Heart left ventricle (tissue), 16 donors: Measurements from ENCODE around the gene STIM2. TPM values are rescaled to one million over a fixed set of nuclear protein-coding genes. Genes with fewer than 3 reads are reported as not detected.

ENCODE experiments used
- ATAC-seq, 4 donors: fragments of 200-7000 bp; cut with Tn5 transposase; one replicate each; pipeline ENCODE4 v1.9.1; 2020 to 2022; ENCODE audit warnings: moderate library complexity in 4 of 4, mild to moderate bottlenecking in 3 of 4, moderate number of reproducible peaks in 1 of 4
- DNase-seq, 5 donors: peaks; one replicate each; pipeline ENCODE4 v3.0.0-alpha.2; 2020
- H3K27ac ChIP-seq, 12 donors: fragments of 200-600 bp; sonication (generic) in 4 of 12; one replicate each; pipeline versions ENCODE4 v1.5.0 to v1.8.0; 2016 to 2022; ENCODE audit warnings: mild to moderate bottlenecking in 2 of 12
- H3K27me3 ChIP-seq, 9 donors: fragments of 200-600 bp; sonication (generic) in 2 of 9; one replicate each; pipeline versions ENCODE4 v1.5.1 to v1.8.0; 2016 to 2022; ENCODE audit warnings: mild to moderate bottlenecking in 3 of 9
- H3K36me3 ChIP-seq, 9 donors: fragments of 200-600 bp; sonication (generic) in 2 of 9; one replicate each; pipeline versions ENCODE4 v1.5.0 to v1.8.0; 2018 to 2022; ENCODE audit warnings: mild to moderate bottlenecking in 2 of 9
- H3K4me1 ChIP-seq, 12 donors: fragments of 200-600 bp; sonication (generic) in 4 of 12; one replicate each; pipeline versions ENCODE4 v1.5.0 to v1.8.0; 2016 to 2022; ENCODE audit warnings: mild to moderate bottlenecking in 3 of 12
- H3K4me3 ChIP-seq, 12 donors: fragments of 200-600 bp; sonication (generic) in 4 of 12; one replicate each; pipeline versions ENCODE4 v1.5.0 to v1.8.0; 2017 to 2022; ENCODE audit warnings: mild to moderate bottlenecking in 9 of 12, moderate library complexity in 4 of 12
- H3K9me3 ChIP-seq, 12 donors: fragments of 200-600 bp; sonication (generic) in 4 of 12; one replicate each; pipeline versions ENCODE4 v1.5.0 to v1.8.0; 2016 to 2022; ENCODE audit warnings: mild to moderate bottlenecking in 1 of 12
- POLR2A ChIP-seq, 2 donors: fragments of 450-650 bp; IDR thresholded peaks; one replicate each; pipeline ENCODE4 v1.6.1; 2017; ENCODE audit warnings: antibody characterized with exemption in 2 of 2, mild to moderate bottlenecking in 2 of 2, moderate library complexity in 2 of 2
- WGBS, 4 donors: extraction: QIAGEN DNeasy Blood & Tissue Kit in 2 of 4; methylation state at CpG; one replicate each; pipeline versions ENCODE4 v1.1.5 to v1.1.7; 2013 to 2018; 5-methylcytosine and 5-hydroxymethylcytosine counted together
- intact Hi-C, 10 donors: fragments of 100-400 bp; cut with DNase I; formaldehyde crosslinking; loops; one replicate each; pipeline versions ENCODE4 v1.11.1 to v1.14.2; 2022
- polyA plus RNA-seq, 2 donors: library from polyadenylated mRNA; stranded (reverse); fragments of 200-250 nt; gene quantifications; one replicate each; pipeline ENCODE4 v1.2.3, GENCODE V29; 2013
- total RNA-seq, 9 donors: library from RNA; depleted of rRNA in 2 of 9; stranded (reverse); fragments of >200 nt in 2 of 9; fragmentation: NEBNext Ultra II Directional in 3 of 9; extraction: Animal tissue kit (Norgen Biotek cat#: 25700) in 3 of 9; gene quantifications; one replicate each; pipeline versions ENCODE4 v1.1.0 to v1.2.4, GENCODE V29; 2016 to 2023
- TF ChIP-seq, protein P1 (sequence below), 12 donors: fragments of 200-600 bp; sonication (generic) in 4 of 12; IDR thresholded peaks; one replicate each; pipeline versions ENCODE4 v1.5.0 to v1.8.0; 2018 to 2022; ENCODE audit warnings: antibody characterized with exemption in 12 of 12, mild to moderate bottlenecking in 5 of 12
- donor health status: ischemic (EF 13 %, LVEDD 7.1; RV severe dilation, severe dysfunction).
- donor health status: healthy with polysubstance abuse.
- donor health status: DM: no; HTN: yes; CAD: no.
- donor health status: DM: no; HTN: no; CAD: no.
- donor health status: ischemic (EF 25% LVEDD 6.9; RV normal size, moderate dysfunction).
- donor health status: ischemic (EF 25% LVEDD 5.7; RV mildly dilated, moderate dysfunction).
- donor health status: healthy.
- donor health status: DM: yes; HTN: yes; CAD: no.
- donor health status: ischemic (EF 35%, LVEDD 5.7; RV mildly dilated, moderate dysfunction).
- donor health status: nonischemic (EF 11% LVEDD 7.7; RV severe dilation, severe dysfunction).
- donor health status: DM: yes; HTN: yes; CAD: no.
- donor health status: PGD.
- donor health status: ischemic (EF 29% LVEDD 5.4; RV normal size, mild dysfunction).
- donor health status: nonischemic (EF 23%, LVEDD 6.1; RV moderate dilation, normal function).

The STIM2 gene
- total and polyA plus RNA-seq, 11 donors = 4.6 to 17.3 (median 8.8) TPM

DNA sequence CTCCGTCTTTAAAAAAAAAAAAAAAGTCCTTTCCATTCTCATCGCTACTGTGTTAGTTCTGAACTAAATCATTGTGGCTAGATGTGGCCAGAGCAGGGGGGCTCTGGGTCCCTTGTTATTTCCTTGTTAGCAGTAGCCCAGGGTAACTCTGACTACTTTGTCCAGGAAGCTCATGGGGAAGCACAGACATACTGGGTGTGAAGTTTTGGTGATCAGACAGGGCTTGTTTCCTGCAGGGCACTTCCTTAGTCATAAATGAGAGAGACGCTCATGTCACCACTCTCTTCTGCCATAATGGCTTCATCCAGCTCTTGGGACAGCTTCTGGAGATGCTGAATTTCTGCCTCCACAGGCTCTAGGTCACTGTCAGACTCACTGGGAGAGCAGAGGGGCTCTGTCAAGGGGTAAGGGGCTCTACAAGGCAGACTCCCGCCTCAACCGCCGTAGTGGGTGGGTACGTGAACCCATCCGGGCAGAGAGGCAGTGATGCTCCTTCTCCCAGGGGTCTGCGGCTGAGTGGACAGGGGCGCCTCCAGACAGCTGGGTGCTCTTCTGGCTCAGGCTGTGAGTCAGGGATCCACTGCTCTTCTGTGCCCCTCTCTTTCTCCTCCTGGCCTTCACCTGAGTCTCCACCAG is 12.9 kb downstream of the STIM2 start:
- peaks cover 0 to 4% (median 0%) of the 10 kb centered on the region in 12 donors for H3K9me3 ChIP-seq
- ATAC-seq (peak in 3 of 4 donors; percentile 46 to 65 (median 56)), DNase-seq (no peak)
- no peaks in the 10 kb centered on the region for H3K36me3 ChIP-seq
- H3K27ac ChIP-seq = peak overlapping the region in 1 of 12 donors; percentile 10
- no peak for TF ChIP-seq POLR2A (IDR thresholded peaks at IDR 0.05)
- TF ChIP-seq, protein P1, sequence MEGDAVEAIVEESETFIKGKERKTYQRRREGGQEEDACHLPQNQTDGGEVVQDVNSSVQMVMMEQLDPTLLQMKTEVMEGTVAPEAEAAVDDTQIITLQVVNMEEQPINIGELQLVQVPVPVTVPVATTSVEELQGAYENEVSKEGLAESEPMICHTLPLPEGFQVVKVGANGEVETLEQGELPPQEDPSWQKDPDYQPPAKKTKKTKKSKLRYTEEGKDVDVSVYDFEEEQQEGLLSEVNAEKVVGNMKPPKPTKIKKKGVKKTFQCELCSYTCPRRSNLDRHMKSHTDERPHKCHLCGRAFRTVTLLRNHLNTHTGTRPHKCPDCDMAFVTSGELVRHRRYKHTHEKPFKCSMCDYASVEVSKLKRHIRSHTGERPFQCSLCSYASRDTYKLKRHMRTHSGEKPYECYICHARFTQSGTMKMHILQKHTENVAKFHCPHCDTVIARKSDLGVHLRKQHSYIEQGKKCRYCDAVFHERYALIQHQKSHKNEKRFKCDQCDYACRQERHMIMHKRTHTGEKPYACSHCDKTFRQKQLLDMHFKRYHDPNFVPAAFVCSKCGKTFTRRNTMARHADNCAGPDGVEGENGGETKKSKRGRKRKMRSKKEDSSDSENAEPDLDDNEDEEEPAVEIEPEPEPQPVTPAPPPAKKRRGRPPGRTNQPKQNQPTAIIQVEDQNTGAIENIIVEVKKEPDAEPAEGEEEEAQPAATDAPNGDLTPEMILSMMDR (IDR thresholded peaks at IDR 0.05) = no peak
- H3K4me1 ChIP-seq = peaks cover 0 to 34% (median 8%) of the 10 kb centered on the region in 12 donors
- WGBS, 4 donors = 80 to 91% (median 85%) methylated on average over 9 to 10 of the region's 10 CpGs
- intact Hi-C loops = no loop called here
- H3K27me3 ChIP-seq = no peaks in the 10 kb centered on the region
- no peak overlapping the region for H3K4me3 ChIP-seq

DNA sequence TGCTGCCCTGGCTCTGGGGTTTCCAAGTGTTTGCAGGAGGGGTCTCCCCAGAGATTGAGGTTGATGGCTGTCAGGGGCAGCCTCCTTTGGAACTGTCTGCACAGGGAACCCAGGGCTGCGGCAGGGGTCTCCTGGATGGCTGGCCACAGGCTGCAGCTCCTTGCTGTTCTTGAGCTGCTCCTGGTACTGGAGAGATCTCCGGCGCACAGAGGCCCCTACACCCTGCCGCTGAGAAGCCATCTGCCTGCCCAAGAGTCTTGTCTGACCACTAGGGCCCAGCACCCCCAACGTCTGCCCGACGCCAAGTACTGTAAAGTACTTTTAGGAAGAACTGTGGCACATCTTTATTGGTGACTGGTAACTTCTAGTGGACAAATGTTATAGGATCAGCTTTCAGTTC is 13.5 kb downstream of the STIM2 start:
- no peak overlapping the region for H3K27ac ChIP-seq
- ATAC-seq (peak in 1 of 4 donors; percentile 13), DNase-seq (no peak)
- WGBS, 4 donors = 96 to 97% (median 97%) methylated on average over 6 to 7 of the region's 7 CpGs
- H3K27me3 ChIP-seq = no peaks in the 10 kb centered on the region
- intact Hi-C loops = no loop called here
- peaks cover 0 to 4% (median 0%) of the 10 kb centered on the region in 12 donors for H3K9me3 ChIP-seq
- no peak for TF ChIP-seq POLR2A (IDR thresholded peaks at IDR 0.05)
- TF ChIP-seq, protein P1 (IDR thresholded peaks at IDR 0.05) = no peak
- H3K4me1 ChIP-seq = peaks cover 0 to 34% (median 7%) of the 10 kb centered on the region in 12 donors
- H3K4me3 ChIP-seq = no peak overlapping the region
- no peaks in the 10 kb centered on the region for H3K36me3 ChIP-seq

DNA sequence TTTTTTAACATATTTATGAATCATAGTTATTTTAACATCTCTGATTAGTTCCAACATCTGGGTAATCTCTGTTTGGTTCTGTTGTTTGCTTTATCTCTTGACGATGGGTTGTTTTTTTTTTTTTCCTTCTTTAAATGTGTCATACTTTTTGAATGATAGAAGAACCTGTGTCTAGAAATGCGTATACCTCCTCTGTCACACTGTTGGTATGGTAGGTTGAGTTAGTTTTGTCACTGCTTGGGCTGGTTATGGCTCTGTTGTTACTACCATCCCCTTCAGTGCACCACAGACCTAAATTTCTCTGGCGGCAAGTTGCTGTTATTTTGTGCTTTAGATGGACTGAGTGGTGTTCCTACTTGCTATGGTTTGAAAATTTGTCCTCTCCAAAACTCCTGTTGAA is 16.8 kb downstream of the STIM2 start:
- intact Hi-C loops = no loop called here
- Histone ChIP-seq H3K27ac (peak overlapping the region in 1 of 12 donors; percentile 13), H3K27me3 (no peaks in the 10 kb centered on the region), H3K4me3 (no peak overlapping the region), H3K4me1 (peaks cover 0 to 30% (median 3%) of the 10 kb centered on the region in 12 donors), H3K36me3 (no peaks in the 10 kb centered on the region), H3K9me3 (peaks cover 0 to 4% (median 0%) of the 10 kb centered on the region in 12 donors)
- TF ChIP-seq, protein P1 (IDR thresholded peaks at IDR 0.05) = no peak
- TF ChIP-seq POLR2A (IDR thresholded peaks at IDR 0.05) = no peak
- no peak for ATAC-seq
- WGBS, 4 donors = 93 to 96% (median 96%) methylated on average over 3 of the region's 3 CpGs
- no peak for DNase-seq

DNA sequence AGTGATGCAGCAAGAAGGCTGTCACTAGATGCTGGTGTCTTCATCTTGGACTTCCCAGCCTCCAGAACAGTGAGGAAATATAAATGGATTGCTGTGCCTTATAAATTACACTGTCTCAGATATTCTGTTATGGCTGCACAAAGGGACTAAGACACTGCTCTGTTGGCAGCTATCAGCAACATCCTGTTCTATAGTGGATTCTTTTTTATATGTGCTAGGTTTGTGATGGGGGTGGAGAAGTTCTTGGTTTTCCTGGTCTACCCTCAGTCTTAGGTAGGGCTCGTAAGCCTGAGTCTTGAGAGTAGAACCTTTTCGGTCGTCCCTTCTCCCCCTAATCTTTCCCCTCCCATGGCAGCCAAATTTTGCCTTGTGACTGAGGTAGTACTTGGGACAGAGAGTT is 17.3 kb downstream of the STIM2 start:
- H3K4me1 ChIP-seq = peaks cover 0 to 27% (median 1%) of the 10 kb centered on the region in 12 donors
- no peaks in the 10 kb centered on the region for H3K36me3 ChIP-seq
- TF ChIP-seq POLR2A (IDR thresholded peaks at IDR 0.05) = no peak
- TF ChIP-seq, protein P1 (IDR thresholded peaks at IDR 0.05) = no peak
- peaks cover 0 to 4% (median 0%) of the 10 kb centered on the region in 12 donors for H3K9me3 ChIP-seq
- ATAC-seq (no peak), DNase-seq (no peak)
- WGBS, 4 donors = 92 to 98% (median 95%) methylated on average over 3 of the region's 3 CpGs
- H3K27ac ChIP-seq = peak overlapping the region in 1 of 12 donors; percentile 13
- H3K27me3 ChIP-seq = no peaks in the 10 kb centered on the region
- H3K4me3 ChIP-seq = no peak overlapping the region
- intact Hi-C loops = no loop called here
